Stimulated activated CD8-positive, alpha-beta memory T cell treated with anti-CD3 and anti-CD28 coated beads, Interleukin-7, amount 100 ng/mL, for 24 hours (primary cell): ENCODE measurements around the gene ADPRH.
"Not testable (repeated sequence)": the region's sequence is repeated elsewhere in the genome, so short reads cannot be mapped to it uniquely, and the experiment has no call there.

Experiments
- DNase-seq: peaks from one replicate; pipeline ENCODE4 v3.0.0-alpha.2; 2020; ENCODE audit warnings: low read depth

The ADPRH gene

GRCh38 chr3:119579366-119580066 is at the start of gene ADPRH:
Gene ADPRH (plus strand): TSS chr3:119579492. CDS start chr3:119582170, 2,678 bp downstream.
- no peak for DNase-seq

DNA sequence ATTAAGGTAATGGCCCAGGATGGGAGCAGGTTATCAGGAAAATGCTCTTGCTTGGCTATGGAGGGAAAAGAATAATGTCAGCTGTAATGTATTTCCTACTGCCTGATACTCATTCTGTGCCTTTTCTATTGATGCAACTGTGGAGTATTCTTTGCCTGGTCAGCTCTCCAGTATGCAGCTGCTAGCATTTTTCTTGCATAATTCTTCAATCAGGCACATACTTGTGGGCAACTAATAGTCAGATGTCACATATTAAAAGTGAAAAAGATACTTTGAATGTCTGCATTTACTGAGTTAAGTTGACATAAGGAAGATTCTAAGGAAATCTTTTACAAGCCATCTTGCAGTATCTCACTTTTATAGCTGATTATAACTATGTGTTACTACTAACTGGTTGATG is 49.4 kb upstream of the ADPRH start:
- DNase-seq: no peak

GRCh38 chr3:119530456-119530855 is 48.8 kb upstream of the ADPRH start:
- DNase-seq: no peak

GRCh38 chr3:119531151-119531550 is 48.1 kb upstream of the ADPRH start:
- no peak for DNase-seq

DNA sequence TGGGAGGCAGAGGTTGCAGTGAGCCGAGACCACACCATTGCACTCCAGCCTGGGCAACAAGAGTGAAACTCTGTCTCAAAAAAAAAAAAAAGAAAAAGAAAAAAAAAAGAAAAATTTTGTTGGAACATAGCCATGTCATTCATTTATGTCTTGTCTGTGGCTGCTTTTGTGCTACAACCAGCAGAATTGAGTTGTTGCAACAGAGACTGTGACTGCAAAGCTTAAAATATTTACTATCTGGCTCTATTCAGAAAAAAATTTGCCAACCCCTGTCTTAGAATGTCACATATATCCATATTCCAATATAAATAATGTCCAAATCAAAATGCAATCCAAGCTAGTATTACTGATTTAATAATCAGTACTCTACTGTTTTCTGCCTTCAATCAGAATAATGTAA is 45.0 kb upstream of the ADPRH start:
- DNase-seq: no peak

GRCh38 chr3:119536757-119537156 is 42.5 kb upstream of the ADPRH start:
- DNase-seq: no peak

GRCh38 chr3:119538772-119539171 is 40.5 kb upstream of the ADPRH start:
- no peak for DNase-seq

GRCh38 chr3:119541547-119541946 is 37.7 kb upstream of the ADPRH start:
- no peak for DNase-seq

GRCh38 chr3:119542168-119542767 is 37.0 kb upstream of the ADPRH start:
- DNase-seq: no peak

GRCh38 chr3:119543147-119543546 is 36.1 kb upstream of the ADPRH start:
- DNase-seq: no peak

DNA sequence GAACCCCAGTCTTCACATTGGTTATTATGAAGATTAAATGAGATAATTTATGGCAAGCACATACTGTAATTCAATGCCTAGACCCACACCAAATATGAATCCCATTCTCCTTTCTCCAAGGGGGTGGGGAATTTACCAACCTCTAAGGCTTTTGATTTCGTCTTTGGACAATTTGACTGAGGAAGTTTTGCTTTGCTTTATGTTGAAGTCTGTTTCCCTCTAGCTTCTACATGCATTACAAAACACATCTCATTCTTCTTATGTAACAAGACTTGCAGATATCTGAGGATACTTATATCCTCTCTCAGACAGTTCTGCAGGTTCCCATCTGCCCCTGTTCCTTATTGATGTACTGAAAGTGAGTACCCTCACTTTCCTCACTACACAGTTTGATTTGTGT is 32.1 kb upstream of the ADPRH start:
- DNase-seq: no peak

- no peak for DNase-seq
Observed at GRCh38 chr3:119548341-119548740, 31.0 kb upstream of the ADPRH start.

DNA sequence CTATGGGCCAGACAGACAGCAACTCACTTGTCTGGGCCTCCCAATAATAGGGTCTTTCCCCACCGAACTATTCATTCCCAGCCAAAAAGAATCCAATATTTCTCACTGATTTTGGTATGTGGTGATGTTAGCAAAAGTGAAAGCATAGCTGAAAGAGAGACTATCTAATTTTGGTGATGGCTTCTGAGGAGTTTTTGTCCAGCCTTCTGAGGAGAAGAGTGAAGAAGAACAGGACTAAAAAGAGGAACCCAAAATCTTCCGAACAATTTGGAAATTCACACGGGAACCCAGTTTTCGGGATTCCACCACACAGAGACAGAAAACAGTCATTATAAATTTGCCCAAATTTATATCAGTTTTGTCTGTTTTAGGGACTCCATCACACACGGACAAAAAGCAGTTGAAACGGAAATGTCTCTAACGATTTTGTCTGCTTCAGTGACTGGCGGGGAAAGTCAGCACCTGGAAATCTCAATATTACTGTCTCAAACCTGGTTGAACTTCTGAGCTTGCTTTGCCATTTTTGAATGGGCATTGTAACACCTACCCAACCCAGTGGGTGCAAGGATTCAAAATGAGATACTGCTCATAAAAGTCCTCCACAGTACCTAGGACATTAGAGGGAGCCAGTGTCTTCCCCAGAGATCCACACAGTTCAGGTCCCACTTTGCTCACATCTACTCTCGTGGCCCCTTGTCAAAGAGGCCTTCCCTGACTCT is 28.9 kb upstream of the ADPRH start:
- no peak for DNase-seq

GRCh38 chr3:119551598-119551997 is 27.7 kb upstream of the ADPRH start:
- no peak for DNase-seq

DNA sequence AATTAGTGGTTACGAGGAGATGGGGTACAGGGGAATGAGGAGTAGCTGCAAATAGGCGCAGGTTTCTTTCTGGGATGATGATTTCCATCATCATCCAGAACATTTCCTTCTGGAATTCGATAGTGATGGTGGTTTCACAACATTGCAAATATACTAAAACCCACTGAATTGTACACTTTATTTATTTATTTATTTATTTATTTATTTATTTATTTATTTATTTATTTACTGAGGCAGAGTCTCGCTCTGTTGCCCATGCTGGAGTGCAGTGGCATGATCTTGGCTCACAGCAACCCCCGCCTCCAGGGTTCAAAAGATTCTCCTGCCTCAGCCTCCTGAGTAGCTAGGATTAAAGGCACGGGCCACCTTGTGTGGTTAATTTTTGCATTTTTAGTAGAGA is 26.4 kb upstream of the ADPRH start:
- DNase-seq: not testable (repeated sequence)

GRCh38 chr3:119553823-119554415 is 25.4 kb upstream of the ADPRH start:
- no peak for DNase-seq

DNA sequence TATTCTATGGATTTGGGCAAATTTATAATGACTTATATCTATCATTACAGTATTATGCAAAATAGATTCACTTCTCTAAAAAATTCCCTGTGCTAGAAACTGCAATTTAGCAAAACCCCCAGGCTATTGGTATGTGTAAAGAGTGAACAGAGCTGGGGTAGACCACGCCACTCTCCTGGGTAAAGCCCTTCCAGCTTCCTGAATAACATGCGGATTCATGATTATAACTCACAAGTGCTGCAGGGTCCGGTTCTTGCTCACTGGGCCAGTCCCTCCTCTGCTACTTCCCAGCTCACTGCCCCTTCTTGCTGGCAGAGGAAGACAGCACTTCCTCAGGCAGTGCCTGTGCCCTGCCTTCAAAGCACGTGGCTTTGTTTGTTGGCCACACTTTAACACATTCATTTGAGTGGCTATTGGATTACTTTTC is 24.0 kb upstream of the ADPRH start:
- DNase-seq: no peak

- DNase-seq: no peak
Observed at GRCh38 chr3:119555929-119556328, 23.4 kb upstream of the ADPRH start.

- no peak for DNase-seq
Observed at GRCh38 chr3:119557192-119557876, 22.0 kb upstream of the ADPRH start.

GRCh38 chr3:119557877-119558269 is 21.4 kb upstream of the ADPRH start:
- no peak for DNase-seq

DNA sequence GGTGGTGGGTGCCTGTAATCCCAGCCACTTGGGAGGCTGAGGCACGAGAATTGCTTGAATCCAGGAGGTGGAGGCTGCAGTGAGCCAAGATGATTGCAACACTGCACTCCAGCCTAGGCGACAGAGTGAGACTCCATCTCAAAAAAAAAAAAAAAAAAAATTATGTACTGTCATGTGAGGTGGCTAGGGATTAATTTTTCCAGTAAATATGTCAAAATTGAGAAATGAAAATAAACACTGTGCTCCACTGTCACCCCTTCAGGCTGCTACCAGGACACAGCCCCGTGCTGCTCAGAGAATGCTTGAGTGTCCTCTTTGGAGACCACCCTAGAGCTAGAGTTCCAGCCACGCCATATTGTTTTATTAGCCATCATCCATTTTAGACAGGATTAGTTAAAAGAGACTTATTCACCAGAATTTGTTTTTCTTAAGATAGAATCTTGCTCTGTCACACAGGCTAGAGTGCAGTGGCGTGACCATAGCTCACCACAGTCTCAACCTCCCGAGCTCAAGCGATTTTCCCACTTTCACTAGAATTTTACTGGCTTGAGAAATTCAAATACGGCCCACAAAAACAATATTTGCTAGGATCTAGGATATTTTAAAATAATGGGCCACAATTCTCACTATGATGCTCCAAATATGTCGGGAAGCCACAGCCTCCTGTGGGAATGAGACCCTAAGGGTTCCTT is 20.5 kb upstream of the ADPRH start:
- no peak for DNase-seq
